HCT116 (cell line): ENCODE data around the gene PLPP6. TPM values are rescaled to one million over a fixed set of nuclear protein-coding genes. Genes with fewer than 3 reads are reported as not detected.

Experiments
- ATAC-seq: fragments of 200-7000 bp; cut with Tn5 transposase; 2 replicates; pipeline ENCODE4 v1.9.1; 2020; ENCODE audit warnings: mild to moderate bottlenecking, moderate library complexity
- BruUV-seq: library from RNA; stranded (reverse); fragments of 400-500 nt; replicated peaks from 2 replicates; lab custom pipeline; 2021; lab: Mats Ljungman, UMichigan
- CTCF ChIA-PET: fragments of 300-600 bp; sonication (Branson Sonifier 250); formaldehyde crosslinking; loops from one replicate; lab custom pipeline; 2021; ENCODE audit warnings: antibody characterized with exemption; lab: Charles Lee
- POLR2A ChIA-PET: fragments of 300-600, 350-600 bp; sonication (Branson Sonifier 250); formaldehyde crosslinking; loops from one replicate; lab custom pipeline; 2021; ENCODE audit warnings: antibody characterized with exemption; lab: Charles Lee
- RAD21 ChIA-PET, 2 experiments: fragments of 300-600 bp; sonication (Branson Sonifier 250); formaldehyde crosslinking; loops; one replicate each; lab custom pipeline; 2023; ENCODE audit warnings: low total read pairs in 2 of 2; ENCODE audit not compliant: uncharacterized antibody in 2 of 2, unreplicated experiment in 2 of 2, low non-redundant PET in 1 of 2; lab: Charles Lee
- DNase-seq: peaks from one replicate; pipeline ENCODE4 v3.0.0-alpha.2; 2010; ENCODE audit warnings: low read depth, low spot score
- H2AFZ ChIP-seq: fragments of 200-600 bp; shearing (Covaris generic), sonication (generic); 2 replicates; pipeline ENCODE4 v1.6.1; 2017; ENCODE audit warnings: low read depth, mixed run types, mixed read lengths, antibody characterized with exemption, low read length; ENCODE audit not compliant: poor library complexity, severe bottlenecking
- H3K27ac ChIP-seq: 2 replicates; pipeline ENCODE4 v1.5.1; 2012; ENCODE audit warnings: low read depth, low read length
- H3K27me3 ChIP-seq: fragments of 200-600 bp; sonication (generic); 2 replicates; pipeline ENCODE4 v1.6.1; 2016; ENCODE audit warnings: mixed run types, low read length, mixed read lengths; ENCODE audit not compliant: insufficient read depth
- H3K36me3 ChIP-seq, 2 experiments: fragments of 200-500 bp in 1 of 2; fragments of 200-600 bp in 1 of 2; sonication (Bioruptor generic) in 1 of 2; sonication (generic) in 1 of 2; 2 replicates each; pipeline versions ENCODE4 v1.5.1 to v1.6.1; 2014 to 2016; ENCODE audit warnings: low read length in 2 of 2, inconsistent platforms in 1 of 2, mixed read lengths in 1 of 2, mixed run types in 1 of 2; ENCODE audit not compliant: insufficient read depth in 2 of 2, control insufficient read depth in 1 of 2
- H3K4me1 ChIP-seq, 2 experiments: fragments of 200-600 bp in 1 of 2; sonication (generic) in 1 of 2; 2 replicates each; pipeline versions ENCODE4 v1.5.1 to v1.6.1; 2012 to 2017; ENCODE audit warnings: low read length in 2 of 2, inconsistent platforms in 1 of 2, mild to moderate bottlenecking in 1 of 2, mixed read lengths in 1 of 2, mixed run types in 1 of 2, moderate library complexity in 1 of 2; ENCODE audit not compliant: insufficient read depth in 2 of 2, control insufficient read depth in 1 of 2
- H3K4me2 ChIP-seq: fragments of 200-600 bp; sonication (generic); 2 replicates; pipeline ENCODE4 v1.6.1; 2017; ENCODE audit warnings: mixed run types, low read length, mixed read lengths
- H3K4me3 ChIP-seq, 2 experiments: fragments of 200-600 bp in 1 of 2; sonication (generic) in 1 of 2; replicated peaks in 1 of 2; 2 replicates each; pipeline ENCODE4 v1.5.1; 2011 to 2016; ENCODE audit warnings: low read length in 2 of 2, control low read depth in 1 of 2, low read depth in 1 of 2, mild to moderate bottlenecking in 1 of 2, mixed read lengths in 1 of 2, mixed run types in 1 of 2
- H3K79me2 ChIP-seq: fragments of 200-600 bp; sonication (generic); 2 replicates; pipeline ENCODE4 v1.6.1; 2017; ENCODE audit warnings: mild to moderate bottlenecking, mixed run types, low read length, moderate library complexity, mixed read lengths; ENCODE audit not compliant: insufficient read depth
- H3K9ac ChIP-seq: fragments of 200-600 bp; sonication (generic); 2 replicates; pipeline ENCODE4 v1.6.1; 2016; ENCODE audit warnings: low read length, mixed read lengths
- H3K9me2 ChIP-seq: fragments of 200-600 bp; sonication (generic), shearing (Covaris generic); 2 replicates; pipeline ENCODE4 v1.6.1; 2017; ENCODE audit warnings: mixed run types, mild to moderate bottlenecking, moderate library complexity; ENCODE audit not compliant: insufficient read depth
- H3K9me3 ChIP-seq, 2 experiments: fragments of 200-500 bp in 1 of 2; fragments of 200-600 bp in 1 of 2; sonication (Bioruptor generic) in 1 of 2; sonication (generic) in 1 of 2; 2 replicates each; pipeline ENCODE4 v1.6.1; 2014 to 2017; ENCODE audit warnings: low read length in 2 of 2, mixed read lengths in 2 of 2, inconsistent platforms in 1 of 2, low read depth in 1 of 2, mild to moderate bottlenecking in 1 of 2, mixed run types in 1 of 2, moderate library complexity in 1 of 2; ENCODE audit not compliant: control insufficient read depth in 1 of 2, insufficient read depth in 1 of 2
- H4K20me1 ChIP-seq: fragments of 200-600 bp; sonication (generic), shearing (Covaris generic); 2 replicates; pipeline ENCODE4 v1.6.1; 2017; ENCODE audit warnings: mixed run types, mild to moderate bottlenecking, moderate library complexity; ENCODE audit not compliant: insufficient read depth
- EGR1 ChIP-seq: IDR thresholded peaks from 2 replicates; pipeline ENCODE4 v1.6.1; 2012; ENCODE audit warnings: low read depth
- ELF1 ChIP-seq: IDR thresholded peaks from 2 replicates; pipeline ENCODE4 v1.6.1; 2012; ENCODE audit warnings: low read depth, borderline replicate concordance
- EZH2phosphoT487 ChIP-seq: fragments of 200-600 bp; IDR thresholded peaks from 2 replicates; pipeline ENCODE4 v1.6.1; 2018; ENCODE audit warnings: antibody characterized with exemption, borderline replicate concordance
- FOSL1 ChIP-seq: IDR thresholded peaks from 2 replicates; pipeline ENCODE4 v1.6.1; 2012; ENCODE audit warnings: low read depth
- JUND ChIP-seq: IDR thresholded peaks from 2 replicates; pipeline ENCODE4 v1.6.1; 2012
- MAX ChIP-seq: IDR thresholded peaks from 2 replicates; pipeline ENCODE4 v1.6.1; 2012
- POLR2AphosphoS5 ChIP-seq: IDR thresholded peaks from 2 replicates; pipeline ENCODE4 v1.6.1; 2011; ENCODE audit warnings: mild to moderate bottlenecking, low read depth, low read length, moderate library complexity
- SIN3A ChIP-seq: IDR thresholded peaks from 2 replicates; pipeline ENCODE4 v1.6.1; 2012; ENCODE audit warnings: low read depth
- SP1 ChIP-seq: IDR thresholded peaks from 2 replicates; pipeline ENCODE4 v1.6.1; 2012; ENCODE audit warnings: low read depth
- SRF ChIP-seq: IDR thresholded peaks from 2 replicates; pipeline ENCODE4 v1.6.1; 2012; ENCODE audit warnings: low read depth
- ZBTB33 ChIP-seq: IDR thresholded peaks from 2 replicates; pipeline ENCODE4 v1.6.1; 2011; ENCODE audit warnings: mild to moderate bottlenecking, low read length, moderate library complexity; ENCODE audit not compliant: insufficient replicate concordance; ENCODE audit errors: extremely low read depth
- ZFX ChIP-seq: fragments of 450-650 bp; IDR thresholded peaks from 2 replicates; pipeline ENCODE4 v1.6.1; 2017
- ZNF274 ChIP-seq: fragments of 200-500 bp; sonication (Bioruptor generic); IDR thresholded peaks from 2 replicates; pipeline ENCODE4 v1.6.1; 2014; ENCODE audit warnings: mild to moderate bottlenecking, low read depth, low read length, inconsistent platforms
- intact Hi-C: fragments of 100-400 bp; cut with micrococcal nuclease; formaldehyde crosslinking; loops from 2 replicates; pipeline ENCODE4 v1.10.0; 2022
- total RNA-seq: library from RNA; stranded (reverse); gene quantifications from one replicate; pipeline ENCODE4 v1.2.1, GENCODE V29; 2021; ENCODE audit not compliant: unreplicated experiment

PLPP6 gene
- total RNA-seq, 1 experiment from 2014 or later: 5.0 TPM

- H3K27me3 ChIP-seq: no peaks in the 10 kb centered on the region
- H3K4me1 ChIP-seq: no peaks in the 10 kb centered on the region
- H3K4me3 ChIP-seq: no peak overlapping the region
- TF ChIP-seq EZH2phosphoT487: no peak
- TF ChIP-seq ZBTB33: no peak
- TF ChIP-seq ZNF274: no peak
- no peak for TF ChIP-seq ELF1
- TF ChIP-seq MAX: no peak
- no peak for TF ChIP-seq SIN3A
- no peak for TF ChIP-seq JUND
- TF ChIP-seq EGR1: no peak
- TF ChIP-seq SP1: no peak
- no peak for TF ChIP-seq POLR2AphosphoS5
- no peak for TF ChIP-seq SRF
- TF ChIP-seq ZFX: no peak
- TF ChIP-seq FOSL1: no peak
- no peaks in the 10 kb centered on the region for H3K79me2 ChIP-seq
- H3K36me3 ChIP-seq: no peaks in the 10 kb centered on the region
- POLR2A ChIA-PET: no interaction called here
- CTCF ChIA-PET: no interaction called here
- ATAC-seq: no peak
- H3K9me3 ChIP-seq: no peaks in the 10 kb centered on the region
- no peaks in the 10 kb centered on the region for H3K9me2 ChIP-seq
- no peak overlapping the region for H3K4me2 ChIP-seq
- intact Hi-C loops: no loop called here
- no TSS peak for BruUV-seq
- H3K9ac ChIP-seq: no peak overlapping the region
- DNase-seq: no peak
- RAD21 ChIA-PET: no interaction called here
- no peak overlapping the region for H3K27ac ChIP-seq
- H2AFZ ChIP-seq: no peak overlapping the region
- H4K20me1 ChIP-seq: no peaks in the 10 kb centered on the region
These were observed 40.1 kb upstream of the PLPP6 start for GRCh38 chr9:4622016-4622415.
